ENCODE data around the gene SLC35B3.
"Not testable (repeated sequence)": the region's sequence is repeated elsewhere in the genome, so short reads cannot be mapped to it uniquely, and the experiment has no call there.

Gene SLC35B3

GRCh38 chr6:8462694-8463093 is 27.3 kb upstream of the SLC35B3 start:
- in situ Hi-C loops (cut with MboI; ENCODE audit: low sequenced_read_pairs, unreplicated experiment) = no loop called here
- DNase-seq (ENCODE audit: low spot score) = no peak
- TF ChIP-seq, protein P1, sequence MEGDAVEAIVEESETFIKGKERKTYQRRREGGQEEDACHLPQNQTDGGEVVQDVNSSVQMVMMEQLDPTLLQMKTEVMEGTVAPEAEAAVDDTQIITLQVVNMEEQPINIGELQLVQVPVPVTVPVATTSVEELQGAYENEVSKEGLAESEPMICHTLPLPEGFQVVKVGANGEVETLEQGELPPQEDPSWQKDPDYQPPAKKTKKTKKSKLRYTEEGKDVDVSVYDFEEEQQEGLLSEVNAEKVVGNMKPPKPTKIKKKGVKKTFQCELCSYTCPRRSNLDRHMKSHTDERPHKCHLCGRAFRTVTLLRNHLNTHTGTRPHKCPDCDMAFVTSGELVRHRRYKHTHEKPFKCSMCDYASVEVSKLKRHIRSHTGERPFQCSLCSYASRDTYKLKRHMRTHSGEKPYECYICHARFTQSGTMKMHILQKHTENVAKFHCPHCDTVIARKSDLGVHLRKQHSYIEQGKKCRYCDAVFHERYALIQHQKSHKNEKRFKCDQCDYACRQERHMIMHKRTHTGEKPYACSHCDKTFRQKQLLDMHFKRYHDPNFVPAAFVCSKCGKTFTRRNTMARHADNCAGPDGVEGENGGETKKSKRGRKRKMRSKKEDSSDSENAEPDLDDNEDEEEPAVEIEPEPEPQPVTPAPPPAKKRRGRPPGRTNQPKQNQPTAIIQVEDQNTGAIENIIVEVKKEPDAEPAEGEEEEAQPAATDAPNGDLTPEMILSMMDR (IDR thresholded peaks at IDR 0.05; ENCODE audit: borderline replicate concordance, control extremely low read depth, extremely low read depth, insufficient read depth, missing control alignments) = no peak

DNA sequence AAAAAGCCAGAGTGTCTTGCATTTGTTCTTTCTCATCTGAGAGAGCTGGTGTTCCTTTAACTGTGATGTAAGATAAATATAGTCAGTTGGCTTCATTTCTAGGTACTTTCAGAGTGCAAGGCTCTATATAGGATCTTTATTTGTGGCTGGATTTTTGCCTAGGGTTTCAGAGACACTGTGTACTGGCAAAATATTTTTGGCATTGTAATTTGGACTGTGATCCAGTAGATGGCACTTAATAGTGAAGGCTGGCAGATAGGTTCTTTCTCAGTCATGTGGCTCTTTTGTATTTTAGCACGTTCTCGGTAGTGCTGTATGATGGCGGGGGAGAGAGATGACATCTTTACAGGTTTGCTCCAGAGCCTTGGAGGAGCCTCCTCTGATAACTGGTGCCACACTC is 26.8 kb upstream of the SLC35B3 start:
- TF ChIP-seq, protein P1 (IDR thresholded peaks at IDR 0.05; ENCODE audit: borderline replicate concordance, control extremely low read depth, extremely low read depth, insufficient read depth, missing control alignments) = no peak
- no peak for DNase-seq (ENCODE audit: low spot score)
- in situ Hi-C loops (cut with MboI; ENCODE audit: low sequenced_read_pairs, unreplicated experiment) = no loop called here

GRCh38 chr6:8446391-8446790 is 11.0 kb upstream of the SLC35B3 start:
- TF ChIP-seq, protein P1 (IDR thresholded peaks at IDR 0.05; ENCODE audit: borderline replicate concordance, control extremely low read depth, extremely low read depth, insufficient read depth, missing control alignments) = no peak
- no peak for DNase-seq (ENCODE audit: low spot score)
- in situ Hi-C loops (cut with MboI; ENCODE audit: low sequenced_read_pairs, unreplicated experiment) = no loop called here

DNA sequence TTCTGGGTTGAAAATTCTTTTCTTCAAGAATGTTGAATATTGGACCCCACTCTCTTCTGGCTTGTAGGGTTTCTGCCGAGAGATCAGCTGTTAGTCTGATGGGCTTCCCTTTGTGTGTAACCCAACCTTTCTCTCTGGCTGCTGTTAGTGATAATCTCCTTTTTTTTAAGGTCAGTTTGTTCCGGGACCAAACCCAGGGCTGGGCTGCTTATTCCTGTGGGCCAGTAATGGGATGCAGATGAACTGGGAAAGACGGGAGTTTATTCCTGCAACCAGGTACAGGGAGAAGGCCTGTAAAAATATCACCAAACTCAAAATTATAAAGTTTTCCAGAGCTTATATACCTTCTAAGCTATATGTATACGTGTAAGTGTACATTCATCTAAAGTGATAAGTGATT is 10.6 kb upstream of the SLC35B3 start:
- in situ Hi-C loops (cut with MboI; ENCODE audit: low sequenced_read_pairs, unreplicated experiment); DNase-seq (ENCODE audit: low spot score): not testable (repeated sequence)

DNA sequence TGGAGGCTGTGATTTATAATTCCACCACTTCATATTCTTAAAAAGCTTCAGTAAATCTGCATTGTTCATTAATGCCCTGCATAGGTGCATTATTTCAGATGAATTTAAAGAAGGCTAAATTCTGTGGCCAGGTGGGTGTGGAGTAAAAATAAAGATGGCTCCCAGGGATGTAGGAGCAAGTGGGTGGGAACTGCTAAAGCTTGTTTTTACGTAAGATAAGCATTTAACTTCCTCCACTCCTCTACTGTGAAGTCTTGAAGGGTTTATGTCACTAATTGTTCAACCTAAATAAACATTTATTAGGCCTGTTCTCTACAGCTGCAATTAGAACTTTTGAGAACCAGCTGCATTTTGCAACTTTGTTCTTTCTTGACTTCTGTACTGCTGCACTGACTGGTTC is 6.8 kb upstream of the SLC35B3 start:
- no peak for DNase-seq (ENCODE audit: low spot score)
- TF ChIP-seq, protein P1 (IDR thresholded peaks at IDR 0.05; ENCODE audit: borderline replicate concordance, control extremely low read depth, extremely low read depth, insufficient read depth, missing control alignments) = no peak
- in situ Hi-C loops (cut with MboI; ENCODE audit: low sequenced_read_pairs, unreplicated experiment) = no loop called here

DNA sequence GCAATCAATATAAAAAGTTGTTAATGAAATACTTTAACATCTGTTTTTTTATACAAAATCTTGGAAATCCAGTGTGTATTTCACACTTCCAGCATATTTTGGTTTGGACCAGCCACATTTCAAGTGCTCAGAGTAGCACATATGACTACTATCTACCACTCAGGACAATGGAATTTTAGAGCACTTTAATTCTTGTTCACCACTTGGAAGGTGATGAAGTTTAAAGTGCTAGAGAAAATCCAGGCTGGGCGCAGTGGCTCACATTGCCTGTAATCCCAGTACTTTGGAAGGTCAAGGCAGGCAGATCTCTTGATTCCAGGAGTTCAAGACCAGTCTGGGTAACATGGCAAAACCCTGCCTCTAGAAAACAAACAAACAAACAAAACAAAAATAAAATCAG is 6.1 kb upstream of the SLC35B3 start:
- DNase-seq (ENCODE audit: low spot score) = no peak
- TF ChIP-seq, protein P1 (IDR thresholded peaks at IDR 0.05; ENCODE audit: borderline replicate concordance, control extremely low read depth, extremely low read depth, insufficient read depth, missing control alignments) = no peak
- in situ Hi-C loops (cut with MboI; ENCODE audit: low sequenced_read_pairs, unreplicated experiment) = no loop called here

DNA sequence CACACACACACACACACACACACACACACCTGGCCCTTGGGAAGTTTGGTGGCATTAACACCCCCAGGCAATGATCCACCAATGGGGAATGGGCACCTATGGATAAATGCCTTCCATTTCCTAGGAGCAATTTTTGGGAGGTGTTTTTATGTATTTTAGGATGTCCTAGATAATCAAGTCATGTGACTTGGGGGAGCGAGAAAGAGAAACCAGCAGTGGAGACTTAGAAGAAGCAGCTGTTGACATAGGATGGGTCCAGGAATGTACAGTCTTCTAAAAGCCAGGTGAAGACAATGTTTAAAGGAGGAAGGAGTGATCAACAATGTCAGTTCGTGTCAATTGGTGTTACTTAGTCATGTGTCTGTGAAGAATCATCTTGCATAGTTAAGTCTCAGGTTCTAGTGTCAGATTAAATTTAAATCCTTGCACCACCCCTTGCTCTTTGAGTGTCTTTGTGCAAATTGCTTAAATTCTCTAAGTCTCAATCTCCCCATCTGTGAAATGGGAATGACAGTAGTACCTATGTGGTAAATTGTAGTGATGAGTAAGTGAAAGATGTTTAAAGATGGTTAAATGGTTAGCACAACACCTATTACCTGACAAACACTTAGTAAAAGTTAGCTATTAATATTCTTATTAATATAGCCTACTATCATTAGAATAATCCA is 4.4 kb upstream of the SLC35B3 start:
- in situ Hi-C loops (cut with MboI; ENCODE audit: low sequenced_read_pairs, unreplicated experiment) = no loop called here
- DNase-seq (ENCODE audit: low spot score) = no peak
- TF ChIP-seq, protein P1 (IDR thresholded peaks at IDR 0.05; ENCODE audit: borderline replicate concordance, control extremely low read depth, extremely low read depth, insufficient read depth, missing control alignments) = no peak
